GM23338 (cell line): ENCODE measurements around the gene MTMR6. TPM values are rescaled to one million over a fixed set of nuclear protein-coding genes. Genes with fewer than 3 reads are reported as not detected.

Source experiments
- ATAC-seq: fragments of 200-7000 bp; cut with Tn5 transposase; 3 replicates; pipeline ENCODE4 v1.9.1; 2020
- DNase-seq: peaks from one replicate; pipeline ENCODE4 v3.0.0-alpha.2; 2015; ENCODE audit warnings: low spot score
- H2AFZ ChIP-seq: fragments of 200-600 bp; sonication (generic); 2 replicates; pipeline ENCODE4 v1.8.0; 2016; ENCODE audit warnings: antibody characterized with exemption, mild to moderate bottlenecking, moderate library complexity
- H3F3A ChIP-seq: fragments of 200-600 bp; sonication (generic); replicated peaks from 2 replicates; pipeline ENCODE4 v1.8.0; 2017; ENCODE audit warnings: antibody characterized with exemption, mixed run types, low read depth
- H3K27ac ChIP-seq: fragments of 200-600 bp; sonication (generic); 2 replicates; pipeline ENCODE4 v1.6.1; 2016; ENCODE audit warnings: low read depth
- H3K27me3 ChIP-seq: fragments of 200-600 bp; sonication (generic); 2 replicates; pipeline ENCODE4 v1.8.0; 2016; ENCODE audit warnings: mild to moderate bottlenecking, mixed run types, moderate library complexity; ENCODE audit not compliant: insufficient read depth
- H3K36me3 ChIP-seq: fragments of 200-600 bp; sonication (generic); 2 replicates; pipeline ENCODE4 v1.8.0; 2016; ENCODE audit warnings: mild to moderate bottlenecking; ENCODE audit not compliant: insufficient read depth
- H3K4me1 ChIP-seq: fragments of 200-600 bp; sonication (generic); 2 replicates; pipeline ENCODE4 v1.8.0; 2016; ENCODE audit warnings: mild to moderate bottlenecking, moderate library complexity; ENCODE audit not compliant: insufficient read depth
- H3K4me2 ChIP-seq: fragments of 200-600 bp; sonication (generic); 2 replicates; pipeline ENCODE4 v1.7.1; 2017; ENCODE audit warnings: mixed run types
- H3K4me3 ChIP-seq: fragments of 200-600 bp; sonication (generic); 2 replicates; pipeline ENCODE4 v1.6.1; 2016; ENCODE audit warnings: mixed run types
- H3K79me2 ChIP-seq: fragments of 200-600 bp; sonication (generic); replicated peaks from 2 replicates; pipeline ENCODE4 v1.8.0; 2017; ENCODE audit warnings: mild to moderate bottlenecking; ENCODE audit not compliant: insufficient read depth
- H3K9me2 ChIP-seq: fragments of 200-600 bp; sonication (generic); 2 replicates; pipeline ENCODE4 v1.8.0; 2017; ENCODE audit not compliant: insufficient read depth
- H4K20me1 ChIP-seq: fragments of 200-600 bp; sonication (generic); replicated peaks from 2 replicates; pipeline ENCODE4 v1.8.0; 2017; ENCODE audit warnings: mild to moderate bottlenecking; ENCODE audit not compliant: insufficient read depth
- H3K27ac Mint-ChIP-seq: 2 replicates; pipeline ENCODE4 v1.8.0; 2020; ENCODE audit warnings: inconsistent platforms, mild to moderate bottlenecking, moderate library complexity, mixed read lengths
- H3K27me3 Mint-ChIP-seq: 3 replicates; pipeline ENCODE4 v1.8.0; 2022; ENCODE audit warnings: low read depth, mild to moderate bottlenecking, moderate library complexity, mixed read lengths, inconsistent platforms; ENCODE audit not compliant: insufficient read depth, poor library complexity
- H3K36me3 Mint-ChIP-seq: 3 replicates; pipeline ENCODE4 v1.8.0; 2021; ENCODE audit warnings: low read depth, mild to moderate bottlenecking, inconsistent platforms, moderate library complexity, mixed read lengths
- H3K4me1 Mint-ChIP-seq: 3 replicates; pipeline ENCODE4 v1.8.0; 2020; ENCODE audit warnings: mild to moderate bottlenecking, inconsistent platforms, mixed read lengths
- H3K4me3 Mint-ChIP-seq: 3 replicates; pipeline ENCODE4 v1.8.0; 2021; ENCODE audit warnings: moderate library complexity, mild to moderate bottlenecking, inconsistent platforms, mixed read lengths
- H3K9me3 Mint-ChIP-seq: 3 replicates; pipeline ENCODE4 v1.8.0; 2020; ENCODE audit warnings: moderate library complexity, mild to moderate bottlenecking, inconsistent platforms, mixed read lengths
- CREB1 ChIP-seq: fragments of 250-450 bp; sonication (Bioruptor Pico); IDR thresholded peaks from 2 replicates; pipeline ENCODE4 v1.5.0; 2020; ENCODE audit warnings: low read depth, mild to moderate bottlenecking, moderate library complexity
- ETS1 ChIP-seq: IDR thresholded peaks from 2 replicates; pipeline ENCODE4 v1.6.1; 2016; ENCODE audit warnings: antibody characterized with exemption
- NANOG ChIP-seq: IDR thresholded peaks from 2 replicates; pipeline ENCODE4 v1.6.1; 2016; ENCODE audit warnings: antibody characterized with exemption, borderline replicate concordance
- POLR2AphosphoS5 ChIP-seq: IDR thresholded peaks from 2 replicates; pipeline ENCODE4 v1.6.1; 2016; ENCODE audit warnings: antibody characterized with exemption, low read depth
- STAT1 ChIP-seq: IDR thresholded peaks from one replicate; pipeline ENCODE4 v1.6.1; 2016; ENCODE audit warnings: antibody characterized with exemption; ENCODE audit not compliant: unreplicated experiment
- ZNF462 ChIP-seq: fragments of 250-450 bp; sonication (Bioruptor Pico); IDR thresholded peaks from 2 replicates; pipeline ENCODE4 v1.5.0; 2020; ENCODE audit warnings: mild to moderate bottlenecking, moderate library complexity
- polyA plus RNA-seq: library from polyadenylated mRNA; unstranded; fragments of >200 nt; fragmentation: Nextera tagmentation; extraction: Ambion mirVana; gene quantifications from 2 replicates; pipeline ENCODE4 v1.2.1, GENCODE V29; 2016
- total RNA-seq: library from RNA; depleted of rRNA; stranded (reverse); fragments of >200 nt; shearing (Covaris generic); gene quantifications from 2 replicates; pipeline ENCODE4 v1.2.3, GENCODE V29; 2014

Gene MTMR6
- total and polyA plus RNA-seq, 2 experiments from 2014 or later, result 4.6 to 9.5 TPM

- Histone ChIP-seq H3K36me3 (no peaks in the 10 kb centered on the region), H3K4me3 (no peak overlapping the region), H3K79me2 (no peaks in the 10 kb centered on the region), H4K20me1 (no peaks in the 10 kb centered on the region), H3K4me2 (no peak overlapping the region), H3K9me2 (no peaks in the 10 kb centered on the region), H3K4me1 (peaks cover 5% of the 10 kb centered on the region; the same call in 1 of the 2 replicates), H3K27me3 (no peaks in the 10 kb centered on the region), H2AFZ (no peak overlapping the region), H3K27ac (no peak overlapping the region), H3F3A (no peaks in the 10 kb centered on the region)
- no peak for ATAC-seq
- no peaks in the 10 kb centered on the region; the same call in 2 of the 3 replicates for H3K4me1 Mint-ChIP-seq
- H3K4me3 Mint-ChIP-seq, result no peak overlapping the region
- H3K9me3 Mint-ChIP-seq, result no peaks in the 10 kb centered on the region; the same call in 2 of the 3 replicates
- no peaks in the 10 kb centered on the region for H3K27me3 Mint-ChIP-seq
- DNase-seq, result no peak
- TF ChIP-seq ETS1 (no peak), ZNF462 (no peak), NANOG (no peak), CREB1 (CRISPR knock-in tag) (no peak), POLR2AphosphoS5 (no peak), STAT1 (no peak)
- no peak overlapping the region for H3K27ac Mint-ChIP-seq
- H3K36me3 Mint-ChIP-seq, result peaks cover 5% of the 10 kb centered on the region; the same call in 1 of the 3 replicates
These were observed 44.3 kb downstream of the MTMR6 start for GRCh38 chr13:25242956-25243355.
